BJ (cell line): ENCODE results near the gene SLC9A3. TPM values are rescaled to one million over a fixed set of nuclear protein-coding genes. Genes with fewer than 3 reads are reported as not detected.
"Not testable (repeated sequence)": the region's sequence is repeated elsewhere in the genome, so short reads cannot be mapped to it uniquely, and the experiment has no call there.

Source experiments
- CTCF ChIA-PET: fragments of 350-600 bp; formaldehyde crosslinking; extraction: SDS; loops from one replicate; lab custom pipeline; 2021; ENCODE audit warnings: antibody characterized with exemption, inconsistent platforms; lab: Yijun Ruan, JAX
- POLR2A ChIA-PET: fragments of 300-600 bp; sonication (Branson Sonifier 250); formaldehyde crosslinking; extraction: SDS; loops from one replicate; lab custom pipeline; 2021; ENCODE audit warnings: antibody characterized with exemption; lab: Charles Lee
- DNase-seq: peaks from one replicate; pipeline ENCODE4 v3.0.0-alpha.2; 2011; ENCODE audit warnings: low read depth
- H3K27me3 ChIP-seq: 2 replicates; pipeline ENCODE4 v1.6.0; 2011; ENCODE audit warnings: low read length; ENCODE audit not compliant: control insufficient read depth, insufficient read depth
- H3K36me3 ChIP-seq: 2 replicates; pipeline ENCODE4 v1.5.1; 2011; ENCODE audit warnings: low read length; ENCODE audit not compliant: control insufficient read depth, insufficient read depth
- H3K4me3 ChIP-seq: 2 replicates; pipeline ENCODE4 v1.5.1; 2011; ENCODE audit warnings: low read depth, mild to moderate bottlenecking, control low read depth, low read length
- CTCF ChIP-seq: IDR thresholded peaks from 2 replicates; pipeline ENCODE4 v1.5.1; 2011; ENCODE audit warnings: low read depth, mild to moderate bottlenecking, control low read depth, inconsistent platforms, low read length, moderate library complexity; ENCODE audit not compliant: insufficient read depth
- polyA plus RNA-seq: library from polyadenylated mRNA; depleted of rRNA; stranded (reverse); fragments of >200 nt; gene quantifications from 2 replicates; pipeline ENCODE4 v1.2.3, GENCODE V29; 2011

Gene SLC9A3
- polyA plus RNA-seq, 1 experiment = 1.2 TPM

GRCh38 chr5:509611-510185, 14.6 kb downstream of the SLC9A3 start:
- CTCF ChIA-PET = no interaction called here
- no peak for TF ChIP-seq CTCF
- POLR2A ChIA-PET = no interaction called here
- Histone ChIP-seq H3K27me3 (peaks cover 8% of the 10 kb centered on the region), H3K4me3 (no peak overlapping the region), H3K36me3 (no peaks in the 10 kb centered on the region)
- no peak for DNase-seq

DNA sequence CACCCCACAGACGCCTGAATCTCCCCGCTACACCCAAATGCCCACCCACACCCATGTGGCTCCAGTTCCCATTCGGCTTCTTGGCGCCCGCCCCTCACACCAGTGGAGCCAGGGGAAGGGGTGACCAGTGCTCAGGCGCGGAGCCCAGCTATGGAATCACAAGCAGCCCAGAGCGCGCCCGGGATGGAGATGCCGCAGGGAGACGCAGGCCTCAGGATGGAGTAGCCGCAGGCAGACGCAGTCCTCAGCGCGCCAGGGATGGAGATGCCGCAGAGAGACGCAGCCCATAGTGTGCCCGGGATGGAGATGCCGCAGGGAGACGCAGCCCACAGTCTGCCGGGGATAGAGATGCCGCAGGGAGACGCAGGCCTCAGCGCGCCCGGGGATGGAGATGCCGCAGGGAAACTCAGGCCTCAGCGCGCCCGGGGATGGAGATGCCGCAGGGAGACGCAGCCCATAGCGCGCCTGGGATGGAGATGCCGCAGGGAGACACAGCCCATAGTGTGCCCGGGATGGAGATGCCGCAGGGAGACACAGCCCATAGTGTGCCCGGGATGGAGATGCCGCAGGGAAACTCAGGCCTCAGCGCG, 16.2 kb downstream of the SLC9A3 start:
- H3K36me3 ChIP-seq, H3K4me3 ChIP-seq, POLR2A ChIA-PET, DNase-seq, H3K27me3 ChIP-seq, CTCF ChIA-PET: not testable (repeated sequence)

DNA sequence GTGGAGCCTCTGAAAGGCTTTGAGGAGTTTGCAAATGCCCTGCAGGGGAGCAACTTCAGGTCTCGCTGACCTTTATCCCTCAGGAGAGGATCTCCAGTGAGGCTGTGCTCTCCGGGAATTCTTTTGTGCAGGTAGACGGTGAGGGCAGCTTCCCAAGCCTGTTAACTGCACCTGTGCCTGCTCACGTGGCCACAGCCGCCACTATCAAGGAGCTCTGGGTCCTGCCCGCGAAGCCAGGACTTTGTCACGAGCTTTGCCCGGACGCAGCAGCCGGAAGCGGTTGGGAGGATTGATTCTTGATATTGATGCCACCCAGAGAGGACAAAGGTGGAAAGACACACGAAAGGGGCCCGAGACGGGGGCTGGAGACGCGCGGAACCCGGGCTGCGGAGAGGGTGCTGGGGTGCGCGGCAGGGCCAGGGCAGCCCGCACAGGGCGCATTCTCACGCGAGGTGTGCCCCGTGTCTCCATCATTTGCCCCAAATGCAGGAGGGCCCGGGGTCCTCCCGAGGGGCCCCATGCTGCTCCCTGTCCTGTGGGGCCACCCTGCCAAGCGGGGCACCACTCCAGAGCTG, 18.2 kb downstream of the SLC9A3 start:
- TF ChIP-seq CTCF = no peak
- H3K4me3 ChIP-seq = no peak overlapping the region
- H3K27me3 ChIP-seq = peaks cover 2% of the 10 kb centered on the region; the same call in 1 of the 2 replicates
- no peak for DNase-seq
- H3K36me3 ChIP-seq = no peaks in the 10 kb centered on the region
- POLR2A ChIA-PET = no interaction called here
- CTCF ChIA-PET = no interaction called here

DNA sequence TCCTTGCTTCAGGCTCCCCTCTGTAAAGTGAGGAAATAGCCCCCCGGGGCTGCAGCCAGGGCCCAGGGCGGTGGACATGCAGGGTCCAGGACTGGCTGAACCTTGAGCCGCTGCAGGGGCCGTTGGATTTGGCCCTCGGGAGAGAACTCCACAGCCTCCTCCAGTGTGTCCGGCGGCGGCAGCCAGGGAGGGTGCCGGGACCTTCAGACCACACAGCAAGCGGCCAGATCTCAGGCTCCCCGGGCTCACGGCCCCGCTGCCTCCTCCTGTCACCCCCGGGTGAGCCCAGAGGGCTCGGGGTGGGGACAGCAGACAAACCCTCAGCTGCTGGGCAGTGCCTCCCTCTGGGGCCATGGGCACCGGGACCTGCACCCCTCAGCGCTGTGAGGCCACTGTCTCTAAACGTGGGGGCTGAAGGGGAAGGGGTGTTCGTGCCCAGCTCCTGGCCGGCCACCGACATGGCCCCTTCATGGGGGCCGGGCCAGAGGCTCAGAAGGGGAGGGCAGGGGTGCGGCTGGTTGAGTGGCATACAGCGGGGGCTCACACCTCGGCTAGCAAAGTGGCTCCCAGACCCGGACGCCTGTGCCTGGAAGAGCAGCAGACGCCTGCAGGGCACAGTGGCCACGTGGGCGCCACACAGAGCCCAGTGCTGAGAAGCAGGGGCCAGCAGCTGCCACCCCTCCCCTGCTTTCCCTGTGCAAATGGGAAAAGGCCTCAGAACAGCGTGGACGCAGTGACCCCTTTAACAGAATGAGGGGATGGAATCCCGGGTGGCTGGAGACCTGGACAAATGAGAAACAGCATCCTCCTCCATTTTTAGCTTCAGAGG, 19.7 kb downstream of the SLC9A3 start:
- Histone ChIP-seq H3K36me3 (no peaks in the 10 kb centered on the region), H3K27me3 (peaks cover 5% of the 10 kb centered on the region), H3K4me3 (no peak overlapping the region)
- ChIA-PET CTCF (no interaction called here), POLR2A (no interaction called here)
- no peak for DNase-seq
- TF ChIP-seq CTCF = no peak

DNA sequence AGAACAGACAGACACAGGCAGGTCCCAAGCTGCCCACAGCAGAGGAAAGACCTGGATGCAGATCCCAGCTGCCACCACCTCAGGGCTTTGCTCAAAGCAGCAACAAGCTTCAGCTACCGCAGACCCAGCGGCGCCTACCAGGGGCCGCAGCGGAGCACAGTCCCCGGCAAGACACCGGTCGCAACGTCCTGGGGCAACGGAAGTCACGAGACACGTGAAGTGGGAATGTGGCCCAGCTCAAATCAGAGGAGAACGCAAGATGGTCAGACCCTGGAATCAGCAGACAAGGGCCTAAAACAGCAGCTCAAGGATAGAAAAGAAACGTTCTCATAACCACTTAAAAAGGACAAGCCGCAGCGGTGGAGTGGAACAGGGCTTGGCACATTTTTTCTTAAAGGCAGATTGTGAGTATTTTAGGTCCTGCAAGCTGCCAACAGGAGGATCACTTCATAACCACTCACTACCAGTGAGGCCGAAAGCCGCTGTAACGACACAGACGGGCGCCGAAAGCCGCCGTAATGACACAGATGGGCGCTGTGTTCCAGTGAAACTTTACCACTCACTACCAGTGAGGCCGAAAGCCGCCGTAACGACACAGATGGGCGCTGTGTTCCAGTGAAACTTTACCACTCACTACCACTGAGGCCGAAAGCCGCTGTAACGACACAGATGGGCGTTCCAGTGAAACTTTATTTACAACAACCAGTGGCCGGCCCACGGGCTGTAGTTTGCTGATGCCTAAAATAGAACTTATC, 21.7 kb downstream of the SLC9A3 start:
- H3K27me3 ChIP-seq = peaks cover 5% of the 10 kb centered on the region

More for the DNA sequence above, 21.7 kb downstream of the SLC9A3 start:
- ChIA-PET POLR2A (no interaction called here), CTCF (no interaction called here)
- Histone ChIP-seq H3K4me3 (no peak overlapping the region), H3K36me3 (no peaks in the 10 kb centered on the region)
- TF ChIP-seq CTCF = no peak
- DNase-seq = no peak
